Spleen (tissue), 7 donors: Measurements from ENCODE around the gene NDUFA11.

Experiments used
- CTCF ChIP-seq, 11 experiments: fragments of 200-600 bp in 7 of 11; fragments of 450-650 bp in 4 of 11; sonication (generic) in 4 of 11; IDR thresholded peaks in 8 of 11; conservative IDR thresholded peaks in 3 of 11; 1 replicate in 7 of 11; 2 replicates in 4 of 11; pipeline versions ENCODE4 v1.4.0 to v1.8.0; 2016 to 2021; ENCODE audit warnings: antibody characterized with exemption in 11 of 11, inconsistent platforms in 4 of 11, mild to moderate bottlenecking in 1 of 11
- POLR2A ChIP-seq, 3 donors: fragments of 450-650 bp; IDR thresholded peaks; one replicate each; pipeline ENCODE4 v1.5.1; 2017; ENCODE audit warnings: antibody characterized with exemption in 3 of 3, mild to moderate bottlenecking in 1 of 3
- POLR2AphosphoS5 ChIP-seq, 3 donors: sonication (generic); formaldehyde crosslinking; IDR thresholded peaks; one replicate each; pipeline ENCODE4 v1.5.1; 2017; ENCODE audit warnings: antibody characterized with exemption in 3 of 3
- donor health status: DM: no; HTN: no; CAD: no; lungs with moderate emphysema.
- donor health status: DM: no; HTN: no; CAD: no.
- donor health status: DM: no; HTN: no; CAD: no.

DNA sequence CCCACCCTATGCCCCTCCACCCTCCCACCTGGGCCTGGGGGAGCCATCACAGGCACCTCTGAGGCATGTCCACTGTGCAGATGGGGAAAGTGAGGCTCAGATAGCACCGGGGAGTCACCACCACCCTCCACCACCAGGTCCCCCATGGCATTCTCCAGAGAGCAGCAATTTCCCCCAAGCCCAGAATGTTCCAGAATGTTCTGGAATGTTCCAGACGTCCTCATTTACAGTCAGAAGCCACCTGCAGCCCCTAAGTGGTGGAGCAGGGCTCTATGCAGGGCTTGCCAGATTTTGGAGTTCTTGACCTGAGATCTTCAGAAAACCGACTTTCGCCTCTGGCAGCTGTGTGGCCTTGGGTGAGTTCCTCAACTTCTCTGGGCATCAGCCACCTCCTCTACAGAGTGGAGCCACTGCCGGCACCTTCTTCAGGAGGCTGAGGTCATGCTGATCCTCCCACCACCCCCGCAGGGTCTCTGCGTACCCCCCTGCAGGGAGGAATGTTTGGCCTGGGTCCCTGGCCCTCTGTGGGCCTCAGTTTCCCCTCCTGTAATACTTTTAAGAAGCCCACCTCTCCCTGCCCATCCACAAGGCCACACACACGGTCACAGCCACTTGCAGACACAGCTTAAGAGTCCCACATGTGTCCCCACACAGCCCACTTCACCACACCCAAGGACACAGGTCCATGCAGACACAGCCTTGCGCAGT, 39.4 kb downstream of the NDUFA11 start:
- TF ChIP-seq POLR2A (IDR thresholded peaks at IDR 0.05) = no peak
- no peak for TF ChIP-seq CTCF (IDR thresholded peaks at IDR 0.05 in 8 of 11, conservative IDR thresholded peaks at IDR 0.05 in 3 of 11)
- TF ChIP-seq POLR2AphosphoS5 (IDR thresholded peaks at IDR 0.05) = no peak
